Kasumi-1 (cell line): ENCODE measurements around the gene LRRC38.

Experiments used
- DNase-seq, 2 experiments: peaks; one replicate each; lab custom pipeline; 2025; lab: John Stamatoyannopoulos, UW

LRRC38 gene

GRCh38 chr1:13516606-13517005 lies 2.8 kb upstream of the LRRC38 start:
- DNase-seq = no peak

- no peak for DNase-seq
Measured at GRCh38 chr1:13514821-13515220, 1.0 kb upstream of the LRRC38 start.

DNA sequence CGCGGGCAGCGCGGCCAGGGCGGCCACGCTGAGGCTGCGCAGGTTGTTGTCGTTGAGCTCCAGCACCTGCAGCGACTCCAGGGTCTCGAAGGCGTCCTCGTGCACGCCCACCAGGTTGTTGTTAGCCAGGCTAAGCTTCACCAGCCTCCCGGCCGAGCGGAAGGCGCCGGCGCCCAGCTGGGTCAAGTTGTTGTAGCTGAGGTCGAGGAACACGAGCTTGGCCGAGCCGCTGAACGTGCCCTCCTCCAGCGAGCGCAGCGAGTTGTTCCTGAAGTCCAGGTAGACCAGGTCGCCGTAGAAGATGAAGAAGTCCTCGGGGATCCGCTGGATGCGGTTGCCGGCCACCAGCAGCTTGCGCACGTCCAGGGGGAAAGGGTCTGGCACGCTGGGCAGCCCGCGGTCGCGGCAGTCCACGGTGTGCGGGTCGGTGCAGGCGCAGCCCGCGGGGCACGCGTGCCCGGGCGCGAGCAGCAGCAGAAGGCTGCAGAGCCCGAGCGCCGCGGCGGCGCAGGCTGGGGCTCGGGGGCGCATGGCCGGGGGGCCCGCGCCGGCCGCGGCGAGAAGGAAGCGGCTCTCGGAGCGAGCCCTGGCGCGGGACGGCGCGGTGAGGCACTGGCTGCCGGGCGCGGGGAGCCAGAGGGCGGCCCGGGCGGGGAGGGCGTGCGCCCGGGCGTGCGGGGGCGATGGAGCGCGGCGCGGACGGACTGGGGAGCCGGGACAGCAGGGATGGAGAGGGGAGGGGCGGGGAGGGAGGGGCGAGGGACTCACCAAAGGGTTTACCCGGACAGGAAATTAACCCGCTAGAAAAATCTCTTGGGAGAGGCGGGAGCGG lies 524 bp downstream of the LRRC38 start:
- DNase-seq = no peak

- DNase-seq = no peak
Measured at GRCh38 chr1:13512472-13512871, 1.3 kb downstream of the LRRC38 start.

GRCh38 chr1:13510499-13510898 lies 3.3 kb downstream of the LRRC38 start:
- no peak for DNase-seq

- DNase-seq = no peak
Measured at GRCh38 chr1:13507075-13507474, 6.7 kb downstream of the LRRC38 start.

GRCh38 chr1:13505020-13505419 lies 8.8 kb downstream of the LRRC38 start:
- no peak for DNase-seq

DNA sequence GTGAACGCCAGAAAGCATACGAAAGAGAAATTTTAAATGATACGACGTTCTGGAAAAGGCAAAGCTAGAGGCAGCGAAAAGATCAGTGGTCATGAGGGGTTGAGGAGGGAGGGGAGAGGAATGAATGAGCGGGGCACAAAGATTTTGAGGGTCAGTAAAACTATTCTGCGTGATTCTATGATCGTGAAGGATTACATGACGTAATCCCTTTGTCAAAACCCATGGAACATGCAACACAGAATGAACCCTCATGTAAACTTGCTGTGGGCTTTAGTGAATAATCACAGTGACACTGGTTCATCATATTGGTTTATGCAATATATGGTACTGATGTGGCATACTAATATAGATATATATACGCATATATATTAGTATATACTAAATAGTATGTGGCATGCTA lies 13.0 kb downstream of the LRRC38 start:
- DNase-seq = no peak

GRCh38 chr1:13499422-13499821 lies 14.4 kb downstream of the LRRC38 start:
- no peak for DNase-seq

DNA sequence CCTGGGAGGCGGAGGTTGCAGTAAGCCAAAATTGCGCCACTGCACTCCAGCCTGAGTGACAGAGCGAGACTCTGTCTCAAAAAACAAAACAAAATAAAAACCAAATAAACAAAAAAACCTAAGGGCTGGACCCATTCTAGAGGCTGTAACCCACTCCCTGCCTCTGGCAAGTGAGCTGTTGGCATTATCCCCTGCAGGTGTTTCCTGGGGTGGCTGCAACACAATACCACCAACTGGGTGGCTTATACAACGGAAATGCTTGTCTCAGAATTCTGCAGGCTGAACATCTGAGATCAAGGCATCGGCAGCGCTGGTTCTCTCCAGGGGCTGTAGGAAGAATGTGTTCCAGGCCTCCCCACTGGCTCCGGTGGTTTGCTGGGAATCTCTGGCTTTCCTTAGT lies 15.2 kb downstream of the LRRC38 start:
- DNase-seq = no peak

- DNase-seq = no peak
Measured at GRCh38 chr1:13495186-13495585, 18.6 kb downstream of the LRRC38 start.

DNA sequence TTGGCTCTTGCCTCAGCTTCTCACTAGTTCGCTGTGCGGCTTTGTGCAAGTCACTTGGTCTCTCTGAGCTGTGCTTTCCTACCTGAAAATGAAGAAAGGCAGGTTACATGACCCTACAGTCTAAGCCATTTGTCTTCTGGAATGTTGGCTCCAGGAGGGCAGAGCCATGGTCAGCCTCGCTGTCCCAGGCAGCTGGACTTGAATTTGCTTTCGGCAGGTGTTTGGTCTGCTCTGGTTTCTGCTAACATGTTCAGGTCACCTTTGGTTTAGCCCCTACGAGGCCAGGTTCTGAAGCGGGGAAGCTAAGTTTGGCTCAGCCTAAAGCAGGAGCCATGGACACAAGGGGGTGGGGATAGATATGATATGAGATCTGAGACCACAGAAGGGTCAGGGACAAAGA lies 19.1 kb downstream of the LRRC38 start:
- no peak for DNase-seq

- no peak for DNase-seq
Measured at GRCh38 chr1:13494025-13494424, 19.8 kb downstream of the LRRC38 start.

DNA sequence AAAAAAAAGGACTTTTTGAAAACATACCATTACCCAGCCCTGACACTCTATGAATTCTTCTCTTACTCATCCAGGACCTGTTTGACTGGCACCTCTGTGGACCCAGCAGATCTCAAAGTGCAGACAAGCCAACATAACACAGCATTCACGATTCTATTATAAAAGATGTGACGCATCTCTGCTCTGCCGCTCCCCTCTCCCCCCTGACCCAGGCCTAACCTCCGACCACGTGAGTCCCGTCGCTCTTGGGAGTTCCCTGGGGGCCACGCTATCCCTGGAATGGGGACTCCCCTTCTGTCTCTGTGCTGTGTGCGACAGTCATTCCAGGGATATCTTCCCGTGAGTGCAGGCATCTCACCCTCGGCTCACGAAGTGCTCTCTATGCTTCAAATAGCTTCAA lies 21.1 kb downstream of the LRRC38 start:
- DNase-seq = no peak

DNA sequence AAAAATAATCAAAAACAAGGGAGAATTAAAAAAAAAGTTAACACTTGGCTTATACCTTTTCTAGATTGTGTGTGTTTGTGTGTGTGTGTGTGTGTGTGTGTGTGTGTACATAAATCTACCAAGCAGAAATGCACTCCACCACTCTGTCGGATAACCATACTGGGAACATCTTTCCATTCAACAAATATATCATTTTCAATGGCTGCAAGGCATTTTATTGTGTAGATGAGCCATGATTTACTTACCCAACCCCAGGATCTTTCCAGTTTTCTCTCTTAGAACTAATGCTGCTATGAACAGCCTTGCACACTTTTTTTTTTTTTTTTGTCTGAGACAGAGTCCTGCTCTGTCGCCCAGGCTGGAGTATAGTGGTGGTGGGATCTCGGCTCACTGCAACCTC lies 25.8 kb downstream of the LRRC38 start:
- no peak for DNase-seq

DNA sequence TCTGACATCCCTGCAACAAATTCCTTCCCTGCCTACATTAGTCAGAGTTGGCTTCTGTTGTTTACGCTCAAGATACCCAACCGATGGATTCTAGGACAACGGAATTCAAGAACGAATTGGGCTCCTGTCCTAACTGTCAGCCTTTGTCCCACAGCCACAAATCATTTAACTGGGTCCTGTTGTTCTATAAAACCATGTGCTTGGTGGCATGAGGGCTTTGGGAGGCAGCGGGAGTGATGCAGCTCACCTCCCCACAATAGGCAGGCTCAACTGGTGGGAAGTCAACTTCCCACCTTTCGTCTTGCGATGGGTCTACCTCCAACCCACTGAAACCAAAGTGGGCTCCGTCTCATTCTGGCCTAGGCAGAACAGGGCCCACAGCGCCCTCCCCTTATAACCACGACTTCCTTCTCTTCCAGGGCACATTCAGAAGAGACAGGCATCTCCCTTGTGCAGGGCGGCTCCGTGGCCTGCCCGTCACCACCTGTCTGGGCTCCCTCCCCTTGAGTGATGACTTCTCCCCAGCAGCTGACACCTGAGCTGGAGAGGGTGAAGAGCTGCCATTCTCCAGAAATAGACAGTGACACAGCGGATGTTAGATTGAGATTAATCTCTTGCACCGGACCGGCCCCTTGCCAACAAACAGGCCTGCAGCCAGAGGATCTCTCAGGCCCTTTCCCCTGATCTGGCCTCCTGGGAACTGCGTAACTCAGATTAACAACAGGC lies 26.5 kb downstream of the LRRC38 start:
- no peak for DNase-seq

GRCh38 chr1:13483946-13484345 lies 29.9 kb downstream of the LRRC38 start:
- no peak for DNase-seq

GRCh38 chr1:13482600-13482999 lies 31.2 kb downstream of the LRRC38 start:
- DNase-seq = no peak

GRCh38 chr1:13479171-13479856 lies 34.5 kb downstream of the LRRC38 start:
- DNase-seq = no peak

GRCh38 chr1:13478692-13479091 lies 35.1 kb downstream of the LRRC38 start:
- no peak for DNase-seq

DNA sequence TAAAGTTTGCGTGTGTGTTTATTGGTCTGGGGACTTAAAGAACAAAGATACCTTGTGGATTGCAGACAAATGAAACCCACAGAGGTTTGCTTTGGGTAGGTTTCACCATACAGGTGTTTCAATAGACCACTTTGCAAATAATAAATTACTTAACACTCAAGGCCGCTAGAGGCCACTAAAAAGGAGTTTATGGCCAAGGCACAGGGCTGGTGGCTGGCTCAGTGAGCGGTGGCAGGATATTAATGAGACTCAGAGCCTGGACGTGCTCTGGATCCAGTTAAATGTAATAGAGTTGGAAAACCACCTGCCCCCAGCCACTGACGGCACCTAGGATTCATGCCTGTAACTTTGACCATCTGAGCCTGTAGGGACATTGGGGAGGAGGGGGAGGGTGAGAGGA lies 44.5 kb downstream of the LRRC38 start:
- DNase-seq = peak in 1 of 2 experiments; percentile 0

GRCh38 chr1:13465515-13465914 lies 48.3 kb downstream of the LRRC38 start:
- no peak for DNase-seq

DNA sequence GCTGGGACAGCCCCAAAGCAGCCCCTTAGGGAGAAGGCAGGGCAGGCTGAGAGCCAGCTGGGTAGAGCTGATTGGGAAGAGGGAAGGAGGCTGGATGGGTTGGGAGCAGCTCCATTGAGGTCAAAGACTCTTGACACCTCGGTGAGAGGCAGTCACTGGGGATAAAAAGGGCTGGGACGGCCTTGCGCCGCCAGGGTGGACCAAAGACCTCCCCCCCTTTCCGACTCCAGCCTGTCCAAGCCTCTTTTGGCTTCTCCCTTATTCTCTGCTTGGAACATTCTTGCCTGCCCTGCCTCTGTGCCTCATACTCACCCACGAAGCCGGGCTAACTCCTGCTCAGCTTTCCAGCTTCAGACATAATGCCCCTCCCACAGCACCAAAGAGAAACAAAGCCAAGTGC lies 51.1 kb downstream of the LRRC38 start:
- no peak for DNase-seq
